ENCODE results near the gene TACSTD2.
"Not testable (repeated sequence)": the region's sequence is repeated elsewhere in the genome, so short reads cannot be mapped to it uniquely, and the experiment has no call there.

TACSTD2 gene

DNA sequence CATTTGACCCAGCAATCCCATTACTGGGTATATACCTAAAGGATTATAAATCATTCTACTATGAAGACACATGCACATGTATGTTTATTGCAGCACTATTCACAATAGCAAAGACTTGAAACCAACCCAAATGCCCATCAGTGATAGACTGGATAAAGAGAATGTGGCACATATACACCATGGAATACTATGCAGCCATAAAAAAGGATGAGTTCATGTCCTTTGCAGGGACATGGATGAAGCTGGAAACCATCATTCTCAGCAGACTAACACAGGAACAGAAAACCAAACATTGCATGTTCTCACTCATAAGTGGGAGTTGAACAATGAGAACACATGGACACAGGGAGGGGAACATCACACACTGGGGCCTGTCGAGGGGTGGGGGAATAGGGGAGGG lies 13.3 kb downstream of the TACSTD2 start:
- DNase-seq (ENCODE audit: low read depth in 2 of 2), result not testable (repeated sequence)

DNA sequence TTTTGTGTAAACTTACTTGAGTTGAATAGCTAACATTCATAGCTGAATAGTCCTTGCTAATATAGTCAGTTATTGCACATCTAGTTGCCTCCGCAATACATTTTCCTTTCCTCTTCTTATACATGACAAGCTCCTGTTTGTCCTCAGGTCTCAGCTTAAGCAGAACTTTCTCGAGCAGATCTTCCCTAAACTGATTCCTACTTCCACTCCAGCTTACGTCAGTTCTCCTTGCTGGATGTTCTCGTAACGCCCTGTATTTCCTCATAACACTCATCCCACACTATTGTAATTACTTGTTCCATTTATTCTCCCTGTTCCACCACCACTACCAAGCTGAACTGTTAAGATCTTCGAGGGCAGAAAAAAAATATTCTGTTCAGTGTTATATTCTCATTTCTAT lies 15.4 kb downstream of the TACSTD2 start:
- no peak for DNase-seq (ENCODE audit: low read depth in 2 of 2)

- DNase-seq (ENCODE audit: low read depth in 2 of 2), result no peak
Observed at GRCh38 chr1:58555393-58555792, 21.7 kb downstream of the TACSTD2 start.

GRCh38 chr1:58551186-58552140 lies 25.6 kb downstream of the TACSTD2 start:
- no peak for DNase-seq (ENCODE audit: low read depth in 2 of 2)

DNA sequence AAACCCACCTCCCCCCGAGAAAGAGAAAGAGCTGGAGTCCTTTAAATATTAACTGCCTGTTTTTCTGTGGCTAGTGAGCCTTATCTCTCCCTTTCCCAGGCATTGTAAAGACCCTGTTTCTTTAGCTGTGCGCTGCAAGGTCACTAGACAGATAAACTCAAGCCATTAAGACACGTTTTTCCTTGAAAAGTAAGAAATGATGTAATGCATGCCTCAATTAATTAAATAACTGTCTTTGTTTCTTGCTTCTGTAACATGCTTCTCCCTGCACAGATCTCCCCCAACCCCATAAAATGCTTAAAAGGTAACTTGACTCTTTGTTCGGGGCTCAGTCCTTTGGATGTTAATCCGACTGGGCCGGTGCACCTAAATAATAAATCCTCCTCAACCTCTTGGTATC lies 27.8 kb downstream of the TACSTD2 start:
- DNase-seq (ENCODE audit: low read depth in 2 of 2), result not testable (repeated sequence)

GRCh38 chr1:58548371-58548770 lies 28.7 kb downstream of the TACSTD2 start:
- no peak for DNase-seq (ENCODE audit: low read depth in 2 of 2)

DNA sequence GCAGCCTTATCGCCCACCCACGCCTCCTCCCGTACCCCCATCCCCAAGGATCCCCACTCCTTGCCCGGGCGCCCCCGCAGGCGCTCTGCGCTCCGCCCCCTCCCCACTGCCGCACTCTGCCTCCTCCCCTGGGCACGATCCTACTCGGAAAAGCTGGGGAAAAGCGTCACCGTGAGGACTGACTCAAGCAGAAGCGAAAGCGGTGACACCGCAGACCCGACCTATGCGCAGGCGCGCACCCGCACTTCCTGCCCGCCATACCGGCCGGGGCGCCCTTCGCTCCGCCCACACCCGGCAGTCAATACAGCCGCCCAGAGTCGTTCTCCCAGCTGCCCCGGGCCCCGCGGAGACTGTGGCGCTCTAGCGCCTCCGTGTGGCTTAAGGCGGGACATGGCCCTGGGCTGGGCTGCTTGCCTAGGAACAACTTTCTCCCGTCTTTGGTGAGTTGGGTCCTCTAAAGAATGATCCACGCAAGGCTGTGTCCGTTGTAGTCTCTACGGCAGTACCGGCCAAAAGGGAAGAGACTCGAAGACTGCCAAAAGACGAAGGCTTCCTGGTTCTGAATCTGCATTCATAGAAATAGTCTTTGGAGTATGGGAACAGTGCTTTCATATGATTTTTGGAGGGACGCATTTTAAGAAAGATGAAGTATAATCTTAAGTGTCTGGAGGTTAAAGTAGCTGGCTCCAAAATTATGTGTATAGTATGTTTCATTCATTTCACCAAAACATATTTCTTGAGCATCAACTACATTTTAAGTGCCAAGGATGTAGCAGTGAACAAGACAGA lies 30.3 kb downstream of the TACSTD2 start, which contains the start of gene OMA1:
TSS of gene OMA1 (minus strand) at position 207 of the 789 bp plus-strand sequence. CDS start 7,432 bp downstream, outside the sequence.
- DNase-seq (ENCODE audit: low read depth in 2 of 2), result peak; percentile 94 to 97

- peak; percentile 55 to 64 for DNase-seq (ENCODE audit: low read depth in 2 of 2)
Observed at GRCh38 chr1:58545591-58546519, 31.2 kb downstream of the TACSTD2 start.

DNA sequence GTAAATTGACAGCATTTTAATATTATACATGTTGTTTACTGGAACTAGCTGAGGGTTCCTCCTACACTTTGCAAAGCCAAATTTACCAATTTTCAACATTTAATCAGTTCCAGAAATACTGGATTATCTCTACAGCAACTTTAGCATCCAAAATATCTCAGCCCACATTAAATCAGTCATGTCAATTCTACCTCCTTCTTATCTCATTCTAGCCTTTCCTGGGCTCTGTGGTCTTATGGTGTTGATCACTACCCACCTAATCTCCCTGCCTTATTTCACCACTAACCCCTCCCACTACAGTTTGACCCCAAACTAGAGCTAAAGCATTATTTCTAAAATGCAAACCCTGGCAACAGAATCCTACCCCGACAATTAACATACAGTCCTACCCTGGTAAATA lies 33.8 kb downstream of the TACSTD2 start:
- no peak for DNase-seq (ENCODE audit: low read depth in 2 of 2)

- no peak for DNase-seq (ENCODE audit: low read depth in 2 of 2)
Observed at GRCh38 chr1:58539553-58539952, 37.5 kb downstream of the TACSTD2 start.

GRCh38 chr1:58538821-58539220 lies 38.2 kb downstream of the TACSTD2 start:
- no peak for DNase-seq (ENCODE audit: low read depth in 2 of 2)

GRCh38 chr1:58531842-58532241 lies 45.2 kb downstream of the TACSTD2 start:
- DNase-seq (ENCODE audit: low read depth in 2 of 2), result not testable (repeated sequence)

- no peak for DNase-seq (ENCODE audit: low read depth in 2 of 2)
Observed at GRCh38 chr1:58529284-58529683, 47.8 kb downstream of the TACSTD2 start.

DNA sequence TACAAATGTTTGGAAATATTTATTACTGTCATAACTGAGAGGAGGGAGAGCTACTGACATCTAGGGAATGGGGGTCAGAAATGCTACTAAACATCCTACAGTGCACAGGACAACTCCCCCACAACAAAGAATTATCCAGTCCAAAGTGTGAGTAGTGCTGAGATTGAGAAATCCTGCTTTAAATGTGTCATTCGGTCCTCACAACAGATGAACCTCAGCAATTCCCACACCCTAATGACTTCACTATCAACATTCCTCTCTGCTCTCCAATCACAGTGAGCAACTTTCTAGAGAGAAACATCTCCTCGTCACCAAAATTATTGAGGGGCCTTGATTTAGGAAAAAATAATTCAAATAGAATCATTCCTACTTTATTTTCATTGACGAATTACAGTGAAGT lies 48.5 kb downstream of the TACSTD2 start:
- no peak for DNase-seq (ENCODE audit: low read depth in 2 of 2)

Measured in stimulated activated CD4-positive, alpha-beta T cell treated with anti-CD3 and anti-CD28 coated beads, Interleukin-4, amount 100 ng/mL, for 48 hours (primary cell).